Measurements from ENCODE around the gene ARMC7.

ARMC7 gene

DNA sequence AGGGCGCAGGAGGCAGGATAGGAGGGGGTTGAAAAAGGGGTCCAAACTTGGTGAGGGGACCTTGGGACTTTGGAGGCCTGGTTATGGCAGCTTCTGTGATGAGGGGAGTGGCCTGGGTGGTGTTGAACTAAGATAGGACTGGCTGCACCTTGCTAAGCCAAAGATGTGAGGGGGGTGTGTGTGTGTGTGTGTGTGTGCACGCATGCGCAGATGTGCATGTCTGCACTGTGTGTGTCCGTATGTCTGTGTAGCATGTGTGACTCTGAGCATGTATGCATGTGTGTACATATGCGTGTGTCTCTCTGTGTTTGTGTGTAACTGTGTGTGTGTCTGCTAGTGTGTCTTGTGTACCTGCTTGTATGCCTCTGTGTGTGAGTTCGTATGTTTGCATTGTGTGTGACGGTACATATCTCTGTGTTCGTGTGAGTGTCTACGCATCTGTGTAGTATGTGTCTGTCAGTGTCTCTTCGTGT is 17.9 kb upstream of the ARMC7 start:
- TF ChIP-seq, protein P1, sequence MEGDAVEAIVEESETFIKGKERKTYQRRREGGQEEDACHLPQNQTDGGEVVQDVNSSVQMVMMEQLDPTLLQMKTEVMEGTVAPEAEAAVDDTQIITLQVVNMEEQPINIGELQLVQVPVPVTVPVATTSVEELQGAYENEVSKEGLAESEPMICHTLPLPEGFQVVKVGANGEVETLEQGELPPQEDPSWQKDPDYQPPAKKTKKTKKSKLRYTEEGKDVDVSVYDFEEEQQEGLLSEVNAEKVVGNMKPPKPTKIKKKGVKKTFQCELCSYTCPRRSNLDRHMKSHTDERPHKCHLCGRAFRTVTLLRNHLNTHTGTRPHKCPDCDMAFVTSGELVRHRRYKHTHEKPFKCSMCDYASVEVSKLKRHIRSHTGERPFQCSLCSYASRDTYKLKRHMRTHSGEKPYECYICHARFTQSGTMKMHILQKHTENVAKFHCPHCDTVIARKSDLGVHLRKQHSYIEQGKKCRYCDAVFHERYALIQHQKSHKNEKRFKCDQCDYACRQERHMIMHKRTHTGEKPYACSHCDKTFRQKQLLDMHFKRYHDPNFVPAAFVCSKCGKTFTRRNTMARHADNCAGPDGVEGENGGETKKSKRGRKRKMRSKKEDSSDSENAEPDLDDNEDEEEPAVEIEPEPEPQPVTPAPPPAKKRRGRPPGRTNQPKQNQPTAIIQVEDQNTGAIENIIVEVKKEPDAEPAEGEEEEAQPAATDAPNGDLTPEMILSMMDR (IDR thresholded peaks at IDR 0.05; ENCODE audit: low read depth, low read length, poor library complexity, severe bottlenecking): no peak
- no peak for TF ChIP-seq EZH2phosphoT487 (IDR thresholded peaks at IDR 0.05; ENCODE audit: borderline replicate concordance, low read length)
- Histone ChIP-seq H3K9me3 (ENCODE audit: control insufficient read depth, insufficient read depth, low read length) (no peaks in the 10 kb centered on the region), H3K36me3 (ENCODE audit: control insufficient read depth, low read length) (no peaks in the 10 kb centered on the region), H3K27me3 (ENCODE audit: control insufficient read depth, low read length) (peaks cover 29% of the 10 kb centered on the region), H3K4me1 (ENCODE audit: control insufficient read depth, low read length) (peaks cover 5% of the 10 kb centered on the region; the same call in 1 of the 2 replicates), H3K79me2 (ENCODE audit: control insufficient read depth, low read length) (no peaks in the 10 kb centered on the region), H3F3A (ENCODE audit: control insufficient read depth, insufficient read depth) (no peaks in the 10 kb centered on the region), H3K4me3 (ENCODE audit: low read length) (no peak overlapping the region), H4K20me1 (ENCODE audit: control insufficient read depth, insufficient read depth, low read depth, low read length) (no peaks in the 10 kb centered on the region), H3K9me2 (replicated peaks; ENCODE audit: control insufficient read depth, low read length) (no peaks in the 10 kb centered on the region), H3K4me2 (ENCODE audit: low read length) (no peak overlapping the region), H3K27ac (ENCODE audit: low read depth, low read length) (no peak overlapping the region)

DNA sequence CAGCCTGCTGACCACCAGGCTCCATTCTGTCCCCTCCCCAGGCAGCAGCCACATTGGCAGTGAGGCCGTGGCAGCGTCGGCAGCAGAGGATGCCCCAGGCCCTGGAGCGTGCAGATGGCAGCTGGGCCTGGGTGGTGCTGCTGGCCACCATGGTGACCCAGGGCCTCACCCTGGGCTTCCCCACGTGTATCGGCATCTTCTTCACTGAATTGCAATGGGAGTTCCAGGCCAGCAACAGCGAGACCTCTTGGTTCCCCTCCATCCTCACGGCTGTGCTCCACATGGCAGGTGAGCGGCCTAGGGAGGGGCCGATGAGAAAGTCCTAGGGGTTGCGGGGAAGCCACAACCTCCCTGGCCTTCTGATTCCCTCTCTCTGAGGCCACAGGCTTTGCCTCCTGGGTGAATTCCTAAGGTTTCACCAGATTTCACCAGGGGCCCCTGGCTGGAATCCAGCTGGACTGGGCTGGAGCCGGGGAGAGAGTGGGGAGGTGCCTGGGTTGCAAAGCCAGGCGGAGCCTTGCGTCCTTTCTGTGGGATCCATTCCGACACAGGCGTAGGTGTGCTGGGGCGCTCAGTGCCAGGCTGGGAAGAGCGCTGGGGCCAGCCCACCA is 16.1 kb upstream of the ARMC7 start:
- Histone ChIP-seq H3K79me2 (ENCODE audit: control insufficient read depth, low read length) (no peaks in the 10 kb centered on the region), H3K4me3 (ENCODE audit: low read length) (no peak overlapping the region), H3F3A (ENCODE audit: control insufficient read depth, insufficient read depth) (no peaks in the 10 kb centered on the region), H4K20me1 (ENCODE audit: control insufficient read depth, insufficient read depth, low read depth, low read length) (no peaks in the 10 kb centered on the region), H3K27me3 (ENCODE audit: control insufficient read depth, low read length) (peaks cover 16% of the 10 kb centered on the region), H3K27ac (ENCODE audit: low read depth, low read length) (no peak overlapping the region), H3K4me1 (ENCODE audit: control insufficient read depth, low read length) (peaks cover 2% of the 10 kb centered on the region; the same call in 1 of the 2 replicates), H3K9me3 (ENCODE audit: control insufficient read depth, insufficient read depth, low read length) (no peaks in the 10 kb centered on the region), H3K4me2 (ENCODE audit: low read length) (no peak overlapping the region), H3K36me3 (ENCODE audit: control insufficient read depth, low read length) (no peaks in the 10 kb centered on the region), H3K9me2 (replicated peaks; ENCODE audit: control insufficient read depth, low read length) (no peaks in the 10 kb centered on the region)
- TF ChIP-seq, protein P1 (IDR thresholded peaks at IDR 0.05; ENCODE audit: low read depth, low read length, poor library complexity, severe bottlenecking): no peak
- no peak for TF ChIP-seq EZH2phosphoT487 (IDR thresholded peaks at IDR 0.05; ENCODE audit: borderline replicate concordance, low read length)

DNA sequence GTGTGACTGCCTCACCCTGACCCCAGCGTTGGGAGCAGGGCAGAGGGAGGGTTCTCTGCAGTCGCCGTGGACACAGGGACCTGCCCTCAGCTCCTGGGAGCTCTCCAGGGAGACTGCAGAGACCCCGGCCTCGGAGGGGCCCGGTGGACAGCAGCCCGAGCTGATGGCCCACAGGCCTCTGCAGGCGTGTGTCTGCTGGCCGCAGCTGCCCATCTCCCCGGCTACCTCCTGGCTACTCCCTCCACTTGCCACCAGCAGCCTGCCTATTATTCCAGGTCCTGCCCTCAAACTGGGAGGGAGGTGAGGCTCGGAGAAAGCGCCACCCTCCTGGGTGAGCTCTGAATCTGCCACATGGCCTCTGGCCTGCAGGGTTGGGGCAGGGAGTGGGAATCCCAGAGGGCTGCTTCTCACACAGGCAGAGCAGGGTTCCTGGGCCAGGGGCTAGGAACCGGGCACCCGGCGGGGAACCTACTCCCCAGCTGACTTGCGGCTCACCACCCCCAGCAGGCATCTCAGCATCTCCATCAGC is 14.8 kb upstream of the ARMC7 start:
- H3K9me2 ChIP-seq (replicated peaks; ENCODE audit: control insufficient read depth, low read length): no peaks in the 10 kb centered on the region
- no peak overlapping the region for H3K27ac ChIP-seq (ENCODE audit: low read depth, low read length)
- H3K9me3 ChIP-seq (ENCODE audit: control insufficient read depth, insufficient read depth, low read length): no peaks in the 10 kb centered on the region
- H4K20me1 ChIP-seq (ENCODE audit: control insufficient read depth, insufficient read depth, low read depth, low read length): no peaks in the 10 kb centered on the region
- peaks cover 10% of the 10 kb centered on the region; the same call in 1 of the 2 replicates for H3K27me3 ChIP-seq (ENCODE audit: control insufficient read depth, low read length)
- no peak overlapping the region for H3K4me3 ChIP-seq (ENCODE audit: low read length)
- TF ChIP-seq EZH2phosphoT487 (IDR thresholded peaks at IDR 0.05; ENCODE audit: borderline replicate concordance, low read length): no peak
- TF ChIP-seq, protein P1 (IDR thresholded peaks at IDR 0.05; ENCODE audit: low read depth, low read length, poor library complexity, severe bottlenecking): no peak
- H3K4me1 ChIP-seq (ENCODE audit: control insufficient read depth, low read length): peaks cover 8% of the 10 kb centered on the region; the same call in 1 of the 2 replicates
- no peaks in the 10 kb centered on the region for H3K36me3 ChIP-seq (ENCODE audit: control insufficient read depth, low read length)
- no peak overlapping the region for H3K4me2 ChIP-seq (ENCODE audit: low read length)
- H3K79me2 ChIP-seq (ENCODE audit: control insufficient read depth, low read length): no peaks in the 10 kb centered on the region
- no peaks in the 10 kb centered on the region for H3F3A ChIP-seq (ENCODE audit: control insufficient read depth, insufficient read depth)
